ENCODE results near the gene MAGED2.
"Not testable (repeated sequence)": the region's sequence is repeated elsewhere in the genome, so short reads cannot be mapped to it uniquely, and the experiment has no call there.

MAGED2 gene

DNA sequence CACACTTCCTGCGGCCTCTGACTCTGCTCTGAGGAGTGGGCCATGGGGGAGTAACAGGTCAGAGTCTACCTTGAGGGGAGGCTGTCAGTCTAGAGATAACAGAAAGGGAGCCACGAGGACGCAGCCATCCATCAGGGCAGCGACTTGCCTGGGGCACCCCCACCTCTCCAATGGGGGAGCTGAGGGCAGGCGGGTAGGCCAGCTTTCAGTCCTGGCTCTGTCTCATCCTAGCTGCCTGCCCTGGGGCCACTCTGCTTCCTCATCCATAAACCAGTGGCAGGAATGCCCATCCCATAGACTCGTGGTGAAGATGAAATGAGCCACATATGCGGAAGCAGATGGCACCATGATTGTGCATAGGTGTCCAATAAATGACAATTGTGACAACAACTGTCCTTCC is 13.2 kb downstream of the MAGED2 start:
- DNase-seq, result no peak

DNA sequence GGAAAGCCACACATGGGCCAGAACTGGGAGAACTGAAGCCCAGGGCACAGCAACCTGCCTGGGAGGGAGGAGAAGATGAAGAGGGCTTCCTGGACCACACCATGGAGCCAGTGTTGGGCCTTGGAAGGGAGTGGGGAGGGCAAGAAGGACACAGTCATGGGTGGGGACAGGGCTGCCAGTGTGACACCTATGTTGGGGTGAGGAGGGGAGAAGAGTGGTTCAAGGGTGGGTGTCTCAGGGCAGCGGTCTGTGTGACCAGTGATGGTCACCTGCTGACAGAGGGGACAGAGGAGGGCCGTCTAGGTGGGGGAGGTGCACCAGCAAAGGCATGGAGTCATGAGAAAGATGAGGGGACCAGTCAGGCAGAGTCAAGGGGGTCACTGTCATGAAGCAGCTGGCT is 13.8 kb downstream of the MAGED2 start:
- no peak for DNase-seq

GRCh38 chrX:54824195-54824594 is 16.6 kb downstream of the MAGED2 start:
- no peak for DNase-seq

DNA sequence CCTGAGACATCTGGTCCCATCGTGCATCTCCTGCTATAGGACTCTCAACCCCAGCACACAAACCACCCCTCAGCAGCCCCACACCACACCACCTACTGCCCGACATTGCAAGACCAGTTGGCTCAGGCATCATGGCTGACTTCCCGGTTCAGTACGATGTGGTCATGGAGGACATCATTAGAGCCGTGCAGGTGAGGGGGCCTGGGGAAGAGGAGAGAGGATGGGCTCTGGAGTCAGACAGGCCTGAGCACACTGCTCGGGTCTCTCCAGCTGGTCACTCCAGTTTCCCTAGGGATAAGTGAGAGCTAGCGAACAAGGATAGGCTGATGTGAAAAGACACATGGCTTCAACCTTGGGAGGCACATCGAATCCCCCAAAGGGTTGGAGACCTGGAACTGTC is 17.2 kb downstream of the MAGED2 start:
- DNase-seq, result no peak

DNA sequence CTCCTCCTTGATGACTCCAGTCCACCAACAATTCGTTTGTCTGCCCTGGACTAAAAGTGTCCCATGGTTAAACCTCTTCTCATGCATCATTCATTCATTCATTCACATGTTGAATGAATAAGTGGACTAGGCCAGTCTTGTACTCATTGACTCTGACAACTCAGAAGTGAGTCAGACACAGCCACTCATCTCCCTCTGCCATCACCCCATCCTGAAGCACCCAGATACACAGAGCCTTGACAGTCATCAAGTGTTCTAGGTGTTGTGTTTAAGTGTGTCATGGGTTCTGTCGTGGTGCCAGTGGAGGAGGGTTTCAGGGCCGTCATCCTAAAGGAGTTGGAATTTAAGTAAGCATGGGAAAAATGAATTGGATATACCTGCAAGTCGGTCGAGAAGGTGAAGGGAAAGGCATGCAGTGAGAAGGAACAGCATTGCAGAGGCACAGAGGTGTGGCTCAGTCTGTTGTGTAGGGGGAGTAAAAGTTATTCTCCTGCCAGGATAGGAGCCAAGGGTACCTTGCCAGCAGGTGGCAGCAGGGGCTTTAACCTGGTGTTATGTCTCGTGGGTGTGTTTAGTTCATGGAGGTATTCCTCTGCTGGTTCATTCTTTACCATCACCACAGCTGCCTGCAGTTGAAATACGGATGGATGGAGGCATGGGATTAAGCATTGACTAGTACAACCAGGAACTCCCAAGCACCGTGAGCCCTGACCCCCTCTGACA is 18.3 kb downstream of the MAGED2 start:
- no peak for DNase-seq

GRCh38 chrX:54826598-54826997 is 19.1 kb downstream of the MAGED2 start:
- DNase-seq, result no peak

GRCh38 chrX:54838583-54838982 is 31.0 kb downstream of the MAGED2 start:
- no peak for DNase-seq

DNA sequence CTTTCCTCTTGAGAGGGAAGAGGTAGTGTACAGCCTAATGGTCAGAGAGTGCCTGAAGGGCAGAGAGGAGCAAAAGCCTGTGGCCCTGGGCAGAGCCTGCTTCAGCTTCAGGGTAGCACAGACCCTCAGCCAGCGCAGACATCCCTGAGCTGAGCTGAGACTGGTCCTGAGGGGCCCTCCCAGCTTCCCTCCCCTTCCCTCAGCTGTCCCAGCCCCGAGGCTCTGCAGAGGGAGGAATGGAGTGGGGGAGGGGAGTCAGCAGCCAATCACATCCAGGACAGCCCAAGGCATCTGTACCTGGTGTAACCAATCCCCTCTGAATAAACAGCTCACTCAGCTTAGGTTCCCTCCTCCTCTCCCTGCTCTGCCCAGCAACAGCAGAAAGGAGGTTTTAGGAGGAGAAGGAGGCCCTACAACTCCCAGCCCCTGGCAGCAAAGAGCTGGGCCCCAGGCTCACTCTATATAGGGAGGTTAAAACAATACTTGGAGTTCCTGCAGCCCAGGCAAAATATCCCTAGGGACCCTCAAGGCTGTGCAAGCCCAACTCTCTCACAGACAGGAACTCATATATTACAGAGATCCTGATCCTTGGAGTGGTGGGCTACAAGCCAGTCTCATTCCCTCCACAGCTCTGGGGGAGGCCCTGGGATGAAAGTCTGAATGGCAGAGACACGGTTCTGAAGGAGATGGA is 33.8 kb downstream of the MAGED2 start:
- DNase-seq, result not testable (repeated sequence)

GRCh38 chrX:54842607-54843006 is 35.1 kb downstream of the MAGED2 start:
- no peak for DNase-seq

DNA sequence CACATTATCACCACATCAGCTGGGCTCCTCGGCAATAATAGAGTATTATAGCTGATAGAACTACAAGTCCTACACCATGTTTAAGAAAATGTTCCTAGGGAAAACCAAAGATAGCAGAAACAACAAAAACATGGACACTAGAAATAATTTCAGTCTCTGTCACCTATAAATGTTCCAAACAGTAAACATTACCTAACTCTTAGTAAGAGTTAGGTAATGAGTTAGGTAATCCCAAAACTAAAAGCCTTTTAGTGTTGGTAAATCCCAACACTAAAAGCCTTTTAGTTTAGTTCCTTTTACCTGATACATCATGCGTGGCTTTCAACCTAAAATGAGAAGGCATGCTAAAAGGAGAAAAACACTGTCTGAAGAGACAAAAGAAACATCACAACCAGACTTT is 35.5 kb downstream of the MAGED2 start:
- DNase-seq, result no peak

DNA sequence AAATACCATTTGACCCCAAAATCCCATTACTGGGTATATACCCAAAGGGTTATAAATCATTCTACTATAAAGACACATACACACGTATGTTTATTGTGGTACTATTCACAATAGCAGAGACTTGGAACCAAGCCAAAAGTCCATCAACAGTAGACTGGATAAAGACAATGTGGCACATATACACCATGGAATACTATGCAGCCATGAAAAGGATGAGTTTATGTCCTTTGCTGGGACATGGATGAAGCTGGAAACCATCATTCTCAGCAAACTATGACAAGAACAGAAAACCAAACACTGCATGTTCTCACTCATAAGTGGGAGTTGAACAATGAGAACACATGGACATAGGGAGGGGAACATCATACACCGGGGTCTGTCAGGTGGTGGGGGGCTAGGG is 40.2 kb downstream of the MAGED2 start:
- DNase-seq, result not testable (repeated sequence)

DNA sequence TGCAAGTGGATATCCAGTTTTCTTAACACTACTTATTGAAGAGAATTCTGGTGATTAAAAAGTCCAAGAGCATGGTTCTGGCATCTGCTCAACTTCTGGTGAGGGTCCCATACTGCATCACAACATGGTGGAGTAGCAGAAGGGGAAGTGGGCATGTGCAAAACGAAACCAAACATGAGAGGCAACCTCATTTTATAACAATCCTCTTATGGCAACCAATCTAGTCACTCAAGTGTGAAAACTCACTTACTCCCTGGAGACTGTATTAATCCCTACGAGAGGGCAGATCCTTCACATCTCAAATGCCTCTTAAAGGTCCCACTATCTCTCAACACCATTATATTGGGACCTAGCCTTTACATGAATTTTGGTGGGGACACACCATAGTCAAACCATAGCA is 57.7 kb downstream of the MAGED2 start:
- DNase-seq, result no peak
